Activated CD8-positive, alpha-beta memory T cell treated with anti-CD3 and anti-CD28 coated beads for 36 hours (primary cell): ENCODE data around the gene NDE1. TPM values are rescaled to one million over a fixed set of nuclear protein-coding genes. Genes with fewer than 3 reads are reported as not detected.
"Not testable (repeated sequence)": the region's sequence is repeated elsewhere in the genome, so short reads cannot be mapped to it uniquely, and the experiment has no call there.

Experiments used
- CTCF ChIA-PET: fragments of 350-600 bp; sonication (Branson Sonifier 250); formaldehyde crosslinking; loops from one replicate; lab custom pipeline; 2021; ENCODE audit warnings: antibody characterized with exemption; lab: Charles Lee
- POLR2A ChIA-PET: fragments of 350-600 bp; sonication (Branson Sonifier 250); formaldehyde crosslinking; loops from one replicate; lab custom pipeline; 2021; ENCODE audit warnings: antibody characterized with exemption; lab: Charles Lee
- total RNA-seq, 2 experiments: library from RNA; stranded (reverse); gene quantifications; one replicate each; pipeline ENCODE4 v1.2.3, GENCODE V29; 2021

The NDE1 gene
- total RNA-seq, 2 experiments from 2014 or later, result 110 to 115 TPM

DNA sequence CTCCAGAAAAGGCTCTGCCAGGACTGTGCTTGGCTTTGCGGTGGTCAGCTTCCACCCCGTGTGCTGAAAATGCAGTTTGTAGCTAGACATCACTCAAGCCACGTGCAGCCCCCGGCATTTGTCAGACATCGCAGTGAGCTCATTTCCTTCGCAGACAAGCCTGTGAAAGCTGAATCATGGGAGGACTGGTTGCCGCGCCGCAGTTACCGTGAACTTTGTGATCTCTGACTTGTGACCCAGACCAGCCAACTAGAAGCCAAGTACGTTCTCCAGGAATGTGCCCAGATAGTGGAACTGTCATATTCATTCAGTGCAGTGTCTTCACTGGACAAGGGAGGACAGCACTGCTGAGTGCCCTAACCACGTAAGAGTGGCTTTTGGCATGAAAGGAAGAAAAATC, 58.1 kb downstream of the NDE1 start:
- ChIA-PET CTCF (interaction anchor here (0.5 to 0.7 kb wide), 2 partner anchors 79 to 186 kb away, joined by 3 to 4 read pairs; no protein-coding TSS in a partner anchor), POLR2A (no interaction called here)

DNA sequence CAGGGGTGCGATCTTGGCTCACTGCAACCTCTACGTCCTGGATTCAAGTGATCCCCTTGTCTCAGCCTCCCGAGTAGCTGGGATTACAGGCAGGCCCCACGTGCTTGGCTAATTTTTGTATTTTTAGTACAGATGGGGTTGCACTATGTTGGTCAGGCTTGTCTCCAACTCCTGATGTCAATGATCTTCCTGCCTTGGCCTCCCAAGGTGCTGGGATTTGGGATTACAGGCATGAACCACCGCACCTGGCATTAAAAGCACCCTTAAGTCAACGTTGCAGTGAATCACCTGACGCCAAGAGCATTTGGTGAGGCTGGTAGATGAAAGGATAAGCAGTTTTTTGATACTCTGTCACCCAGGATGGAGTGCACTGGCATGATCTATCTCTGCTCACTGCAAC, 59.0 kb downstream of the NDE1 start:
- POLR2A ChIA-PET, result interaction anchor here (0.6 kb wide), 1 partner anchor 167 kb away, joined by 9 read pairs; no protein-coding TSS in a partner anchor
- CTCF ChIA-PET, result no interaction called here

GRCh38 chr16:15714393-15715172, 64.5 kb downstream of the NDE1 start:
- POLR2A ChIA-PET, result interaction anchor here (0.6 kb wide), 1 partner anchor 51 kb away, joined by 4 read pairs; no protein-coding TSS in a partner anchor
- CTCF ChIA-PET, result no interaction called here

DNA sequence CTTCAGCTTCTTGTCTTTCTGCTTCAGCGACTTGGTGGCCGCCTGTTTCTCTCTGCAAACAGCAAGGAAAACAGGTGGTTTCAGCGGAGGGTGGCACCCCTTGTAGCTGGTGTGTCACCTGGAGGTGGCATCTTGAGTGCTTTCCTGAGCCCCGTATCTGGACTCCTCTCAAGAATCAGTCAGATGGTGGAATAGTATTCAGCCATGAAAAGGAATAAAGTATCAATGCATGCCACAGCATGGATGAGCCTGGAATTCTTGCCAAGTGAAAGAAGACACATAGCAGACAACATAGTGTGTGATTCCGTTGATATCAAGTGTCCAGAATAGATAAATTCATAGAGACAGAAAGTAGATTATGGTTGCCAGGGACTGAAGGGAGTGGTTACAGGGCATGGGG, 65.2 kb downstream of the NDE1 start:
- POLR2A ChIA-PET, result interaction anchor here (0.6 kb wide), 1 partner anchor 52 kb away, joined by 4 read pairs; no protein-coding TSS in a partner anchor
- CTCF ChIA-PET, result no interaction called here

DNA sequence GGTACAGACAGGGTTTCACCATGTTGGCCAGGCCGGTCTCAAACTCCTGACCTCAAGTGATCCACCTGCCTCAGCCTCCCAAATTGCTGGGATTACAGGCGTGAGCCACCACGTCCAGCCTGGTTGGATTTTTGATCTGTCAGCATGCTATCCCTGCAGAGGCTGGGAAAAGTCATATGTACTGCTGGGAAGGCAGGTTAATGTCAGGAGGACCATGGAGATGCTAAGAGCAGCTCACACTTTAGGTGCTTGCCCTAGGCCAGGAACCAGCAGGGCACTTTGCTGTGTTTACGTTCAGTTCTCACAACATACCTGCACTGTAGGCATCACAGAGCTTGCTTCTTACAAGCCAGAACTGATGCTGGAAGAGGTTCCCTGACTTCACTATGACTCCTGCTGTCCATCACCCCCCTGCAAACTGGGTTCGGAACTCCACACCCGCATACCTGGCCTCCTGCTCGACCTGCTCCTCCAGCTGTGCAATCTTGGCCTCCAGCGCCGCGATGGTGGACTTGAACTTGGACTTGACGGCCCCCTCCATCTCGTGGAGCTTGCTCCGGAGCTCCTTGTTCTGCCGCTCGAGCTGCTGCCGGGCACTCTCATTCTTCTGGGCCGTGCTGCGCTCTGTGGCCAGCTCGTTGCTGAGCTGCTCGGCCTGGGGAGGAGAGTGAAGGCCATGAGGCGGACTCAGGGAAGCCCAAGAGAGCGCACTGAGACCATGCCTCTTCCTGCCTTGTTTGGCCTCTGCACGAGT, 66.8 kb downstream of the NDE1 start:
- CTCF ChIA-PET, result no interaction called here
- POLR2A ChIA-PET, result no interaction called here

GRCh38 chr16:15721018-15721417, 71.0 kb downstream of the NDE1 start:
- CTCF ChIA-PET, result no interaction called here
- POLR2A ChIA-PET, result no interaction called here

DNA sequence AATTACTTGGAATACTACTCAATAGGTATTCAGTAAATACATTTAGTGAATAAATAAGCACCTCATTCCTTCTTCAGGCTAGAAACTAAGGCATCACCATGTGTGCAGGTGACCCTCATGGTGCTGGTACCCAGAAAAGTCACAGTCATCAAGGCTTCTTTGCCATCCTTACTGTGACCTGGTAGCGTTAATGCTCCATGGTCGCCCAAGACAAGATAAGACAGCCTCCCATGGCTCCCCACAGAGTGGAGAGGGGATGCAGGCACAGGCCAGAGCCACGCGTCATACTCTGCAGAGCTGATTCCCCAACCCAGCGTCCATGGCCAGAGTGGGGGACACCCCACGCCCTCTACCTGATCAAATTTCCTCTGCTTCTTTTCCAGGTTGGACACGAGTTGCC, 73.8 kb downstream of the NDE1 start:
- ChIA-PET CTCF (no interaction called here), POLR2A (no interaction called here)

GRCh38 chr16:15725641-15726240, 75.7 kb downstream of the NDE1 start:
- CTCF ChIA-PET, result no interaction called here
- POLR2A ChIA-PET, result interaction anchor here (0.7 kb wide), 1 partner anchor 67 kb away, joined by 5 read pairs; no protein-coding TSS in a partner anchor

GRCh38 chr16:15726715-15727114, 76.7 kb downstream of the NDE1 start:
- ChIA-PET POLR2A (no interaction called here), CTCF (no interaction called here)

DNA sequence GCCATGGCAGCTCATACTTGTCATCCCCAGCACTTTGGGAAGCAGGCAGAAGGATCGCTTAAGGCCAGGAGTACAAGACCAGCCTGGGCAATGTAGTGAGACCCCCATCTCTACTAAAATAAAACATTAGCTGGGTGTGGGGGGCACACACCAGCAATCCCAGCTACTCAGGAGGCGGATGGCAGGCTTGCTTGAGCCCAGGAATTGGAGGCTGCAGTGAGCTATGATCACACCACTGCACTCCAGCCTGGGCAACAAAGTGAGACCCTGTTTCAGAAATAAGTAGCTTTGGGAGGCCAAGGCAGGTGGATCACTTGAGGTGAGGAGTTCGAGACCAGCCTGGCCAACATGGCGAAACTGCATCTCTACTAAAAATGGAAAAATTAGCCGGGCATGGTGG, 77.7 kb downstream of the NDE1 start:
- CTCF ChIA-PET, POLR2A ChIA-PET: not testable (repeated sequence)

DNA sequence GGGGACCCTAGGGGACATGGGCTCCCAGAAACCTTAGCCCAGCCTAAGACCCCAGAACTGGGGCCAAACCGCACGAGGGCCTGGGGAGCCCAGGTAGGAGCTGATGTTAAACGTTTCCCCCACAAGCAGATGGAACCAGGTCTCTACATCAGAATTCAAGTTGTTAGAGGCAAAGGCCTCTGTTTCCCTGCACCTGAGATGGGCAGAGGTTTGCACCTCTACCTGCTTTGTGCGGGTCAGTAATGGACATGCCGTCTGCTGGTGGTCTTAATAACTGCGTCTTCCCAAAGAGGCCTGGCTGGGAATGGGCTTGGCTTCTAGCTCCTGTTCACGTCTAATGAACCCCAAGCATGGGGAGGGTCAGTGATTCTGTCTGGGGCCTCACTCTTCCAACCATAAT, 79.1 kb downstream of the NDE1 start:
- ChIA-PET CTCF (no interaction called here), POLR2A (no interaction called here)

- CTCF ChIA-PET, result no interaction called here
- POLR2A ChIA-PET, result no interaction called here
Measured at GRCh38 chr16:15732416-15732815, 82.4 kb downstream of the NDE1 start.

- ChIA-PET CTCF (no interaction called here), POLR2A (no interaction called here)
Measured at GRCh38 chr16:15735610-15736009, 85.6 kb downstream of the NDE1 start.

DNA sequence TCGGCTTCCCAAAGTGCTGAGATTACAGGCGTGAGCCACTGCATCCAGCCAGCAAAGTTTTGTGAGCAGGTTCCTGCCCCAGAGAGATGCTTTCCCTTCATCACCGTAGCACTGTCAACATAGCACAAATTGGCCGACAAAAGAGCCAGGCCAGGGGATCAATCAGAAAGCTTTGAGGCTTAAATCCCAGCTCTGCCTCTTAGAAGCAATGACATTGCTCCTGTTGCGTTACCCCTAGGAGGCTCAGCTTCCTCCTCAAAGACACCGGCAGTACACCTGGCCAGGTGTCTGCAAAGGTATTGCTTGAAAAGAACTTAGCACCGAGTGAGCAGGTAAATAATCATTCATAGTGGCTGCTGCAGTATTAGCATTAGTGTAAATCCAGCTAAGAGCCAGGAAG, 86.5 kb downstream of the NDE1 start:
- CTCF ChIA-PET, result no interaction called here
- POLR2A ChIA-PET, result no interaction called here

- ChIA-PET CTCF (interaction anchor here (0.6 kb wide), 1 partner anchor 371 kb away, joined by 3 read pairs; no protein-coding TSS in a partner anchor), POLR2A (no interaction called here)
Measured at GRCh38 chr16:15737140-15737644, 87.1 kb downstream of the NDE1 start.

- POLR2A ChIA-PET, result no interaction called here
- CTCF ChIA-PET, result no interaction called here
Measured at GRCh38 chr16:15739464-15739863, 89.4 kb downstream of the NDE1 start.

- ChIA-PET POLR2A (no interaction called here), CTCF (no interaction called here)
Measured at GRCh38 chr16:15739950-15740349, 89.9 kb downstream of the NDE1 start.

DNA sequence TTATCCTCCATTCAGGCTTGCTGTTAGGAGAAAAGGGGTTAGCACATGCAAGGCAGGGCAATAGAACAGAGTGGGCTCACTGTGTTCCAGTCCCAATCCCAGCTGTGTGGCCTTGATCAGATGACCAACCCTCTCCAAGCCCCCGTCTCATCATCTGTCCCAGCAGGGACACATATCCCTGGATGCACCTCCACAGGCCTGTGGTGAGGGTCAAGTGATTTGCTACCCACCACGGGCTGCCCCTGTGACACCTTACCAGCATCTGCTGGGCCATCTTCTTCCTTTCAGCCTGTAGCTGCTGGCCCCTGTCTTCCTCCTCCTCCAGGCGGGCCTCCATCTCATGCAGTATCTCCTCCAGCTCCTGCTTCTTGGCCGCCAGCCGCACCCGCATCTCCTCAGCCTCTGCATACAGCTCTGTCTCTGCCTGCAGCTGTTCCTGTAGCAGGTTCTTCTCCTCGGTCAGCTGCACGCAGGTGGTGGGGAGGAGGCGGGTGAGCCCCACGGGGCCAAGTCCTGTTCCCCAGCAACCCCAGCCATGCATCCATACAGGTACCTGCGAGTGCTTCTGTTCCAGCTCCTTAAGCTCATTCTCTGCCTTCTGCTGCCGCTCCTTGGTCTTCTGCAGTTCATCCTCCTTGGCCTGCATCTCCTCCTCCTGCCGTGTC, 91.3 kb downstream of the NDE1 start:
- ChIA-PET POLR2A (no interaction called here), CTCF (no interaction called here)

DNA sequence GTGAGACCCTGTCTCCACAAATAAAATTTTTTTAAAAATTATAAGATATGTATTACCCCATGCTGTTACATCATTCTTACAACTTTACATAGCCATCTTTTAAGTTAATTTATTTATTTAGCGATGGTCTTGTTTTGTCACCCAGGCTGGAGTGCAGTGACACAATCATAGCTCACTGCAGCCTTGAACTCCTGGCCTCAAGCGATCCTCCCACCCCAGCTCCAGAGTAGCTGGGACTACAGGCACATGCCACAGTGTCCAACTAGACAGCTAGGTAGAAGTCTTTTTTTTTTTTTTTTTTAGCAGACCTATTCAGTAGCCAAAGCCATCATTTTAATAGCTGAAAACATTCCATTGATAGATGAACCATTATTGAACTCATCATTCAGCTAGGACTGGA, 92.7 kb downstream of the NDE1 start:
- ChIA-PET POLR2A (no interaction called here), CTCF (no interaction called here)
